GM12878 (cell line): ENCODE results near the gene ZNF616. TPM values are rescaled to one million over a fixed set of nuclear protein-coding genes. Genes with fewer than 3 reads are reported as not detected.

Experiments used
- BACH1 ChIP-seq: fragments of 450-650 bp; IDR thresholded peaks from 2 replicates; pipeline ENCODE4 v1.6.1; 2017; ENCODE audit warnings: mild to moderate bottlenecking, borderline replicate concordance
- E4F1 ChIP-seq: fragments of 450-650 bp; IDR thresholded peaks from 2 replicates; pipeline ENCODE4 v1.6.1; 2018; ENCODE audit warnings: borderline replicate concordance, mild to moderate bottlenecking; ENCODE audit not compliant: partially characterized antibody
- ELK1 ChIP-seq: IDR thresholded peaks from 2 replicates; pipeline ENCODE4 v1.6.1; 2012; ENCODE audit warnings: low read depth, low read length, improper control_type of control experiment
- ETV6 ChIP-seq, 2 experiments: fragments of 450-650 bp in 1 of 2; IDR thresholded peaks in 1 of 2; conservative IDR thresholded peaks in 1 of 2; 2 replicates each; pipeline ENCODE4 v1.6.1; 2014; ENCODE audit warnings: antibody characterized with exemption in 1 of 2, borderline replicate concordance in 1 of 2, low read depth in 1 of 2, mild to moderate bottlenecking in 1 of 2, moderate library complexity in 1 of 2
- IRF3 ChIP-seq: fragments of 450-650 bp; IDR thresholded peaks from 2 replicates; pipeline ENCODE4 v1.6.1; 2014; ENCODE audit warnings: mild to moderate bottlenecking
- MLLT1 ChIP-seq: fragments of 450-650 bp; IDR thresholded peaks from 2 replicates; pipeline ENCODE4 v1.6.1; 2016; ENCODE audit warnings: mild to moderate bottlenecking
- NFXL1 ChIP-seq: fragments of 450-650 bp; IDR thresholded peaks from 2 replicates; pipeline ENCODE4 v1.6.1; 2017; ENCODE audit warnings: antibody characterized with exemption, mild to moderate bottlenecking, borderline replicate concordance
- NRF1 ChIP-seq: conservative IDR thresholded peaks from 2 replicates; pipeline ENCODE4 v1.6.1; 2011; ENCODE audit warnings: mild to moderate bottlenecking, low read depth, low read length, improper control_type of control experiment
- PAX5 ChIP-seq: IDR thresholded peaks from 2 replicates; pipeline ENCODE4 v1.6.1; 2011; ENCODE audit warnings: low read depth, low read length, borderline replicate concordance
- PML ChIP-seq: IDR thresholded peaks from 2 replicates; pipeline ENCODE4 v1.6.1; 2012; ENCODE audit warnings: low read length, inconsistent platforms
- SMARCA5 ChIP-seq: fragments of 450-650 bp; IDR thresholded peaks from 2 replicates; pipeline ENCODE4 v1.6.1; 2017; ENCODE audit warnings: mild to moderate bottlenecking
- TBL1XR1 ChIP-seq: IDR thresholded peaks from 2 replicates; pipeline ENCODE4 v1.6.1; 2012; ENCODE audit warnings: low read depth, low read length, improper control_type of control experiment
- USF2 ChIP-seq: IDR thresholded peaks from 2 replicates; pipeline ENCODE4 v1.6.1; 2011; ENCODE audit warnings: low read depth, low read length, improper control_type of control experiment, borderline replicate concordance
- ZNF274 ChIP-seq: IDR thresholded peaks from one replicate; pipeline ENCODE4 v1.8.0; 2011; ENCODE audit not compliant: insufficient read length, insufficient read depth
- polyA plus RNA-seq, 11 experiments: library from polyadenylated mRNA; depleted of rRNA in 4 of 11; unstranded in 6 of 11; stranded (reverse) in 5 of 11; fragments of >200 nt; fragmentation: Nextera tagmentation in 4 of 11; fragmentation: Illumina TruSeq in 1 of 11; extraction: Ambion mirVana in 4 of 11; extraction: Trizol in 1 of 11; gene quantifications; 1 replicate in 1 of 11; 2 replicates in 10 of 11; pipeline versions ENCODE4 v1.2.1 to v1.2.3, GENCODE V29; 2011 to 2016; ENCODE audit warnings: inconsistent platforms in 2 of 11, missing spikeins in 2 of 11, low read depth in 1 of 11
- total RNA-seq, 4 experiments: library from RNA; depleted of rRNA in 3 of 4; stranded (reverse); fragments of >200 nt in 3 of 4; fragmentation: Illumina TruSeq in 1 of 4; extraction: Trizol in 1 of 4; gene quantifications; 2 replicates each; pipeline versions ENCODE4 v1.2.1 to v1.2.3, GENCODE V29; 2013 to 2021

ZNF616 gene
- total and polyA plus RNA-seq, 10 of the 15 experiments (the other 5 are each of a cell fraction or from before 2014, with no cell fraction given), result 1.1 to 5.9 (median 3.8) TPM

- TF ChIP-seq MLLT1 (peak; percentile 89), NRF1 (peak; percentile 82), PML (peak; percentile 45; the same call in 1 of the 2 replicates), IRF3 (no peak), USF2 (no peak), ELK1 (no peak), TBL1XR1 (no peak; the same call in 1 of the 2 replicates), NFXL1 (no peak), BACH1 (no peak), ZNF274 (no peak), ETV6 (conservative IDR thresholded peaks at IDR 0.05 in 1 of 2, IDR thresholded peaks at IDR 0.05 in 1 of 2; ENCODE audit: borderline replicate concordance in 1 of 2, low read depth in 1 of 2) (no peak), E4F1 (no peak), PAX5 (peak; percentile 99), SMARCA5 (no peak)
Observed at GRCh38 chr19:52188822-52189734, 49.3 kb upstream of the ZNF616 start (continued).
